H1 (cell line): Measurements from ENCODE around the gene TRIM67. TPM values are rescaled to one million over a fixed set of nuclear protein-coding genes. Genes with fewer than 3 reads are reported as not detected.

Experiments
- CTCF ChIA-PET: fragments of 300-600 bp; sonication (Branson Sonifier 250); formaldehyde crosslinking; loops from one replicate; lab custom pipeline; 2021; ENCODE audit not compliant: partially characterized antibody; lab: Charles Lee
- POLR2A ChIA-PET: fragments of 300-600 bp; sonication (Branson Sonifier 250); formaldehyde crosslinking; loops from one replicate; lab custom pipeline; 2021; ENCODE audit warnings: inconsistent platforms; ENCODE audit not compliant: partially characterized antibody; lab: Charles Lee
- DNase-seq, 2 experiments: peaks; one replicate each; pipeline versions ENCODE4 v3.0.0 to v3.0.0-alpha.2; 2010 to 2022; ENCODE audit warnings: low spot score in 2 of 2, low read depth in 1 of 2, mixed read lengths in 1 of 2
- FAIRE-seq: peaks from 2 replicates; lab custom pipeline; 2011; peaks lifted over from hg19 to GRCh38; lab: Jason Lieb, UNC
- H2AFZ ChIP-seq: 2 replicates; pipeline ENCODE4 v1.8.1; 2012; ENCODE audit warnings: low read length, inconsistent platforms
- H2AK5ac ChIP-seq: 2 replicates; pipeline ENCODE4 v1.6.1; 2013; ENCODE audit warnings: low read depth, low read length
- H2BK120ac ChIP-seq: replicated peaks from 2 replicates; pipeline ENCODE3; 2013; ENCODE audit warnings: low read depth, low read length, inconsistent platforms
- H2BK12ac ChIP-seq: 2 replicates; pipeline ENCODE4 v1.6.1; 2013; ENCODE audit warnings: low read depth, low read length
- H2BK15ac ChIP-seq: 2 replicates; pipeline ENCODE4 v1.6.1; 2013; ENCODE audit warnings: low read length
- H2BK20ac ChIP-seq: 2 replicates; pipeline ENCODE4 v1.6.1; 2013; ENCODE audit warnings: low read length
- H2BK5ac ChIP-seq: 2 replicates; pipeline ENCODE4 v1.6.1; 2013; ENCODE audit warnings: low read depth, low read length
- H3K14ac ChIP-seq: 2 replicates; pipeline ENCODE4 v1.6.1; 2013; ENCODE audit warnings: inconsistent platforms; ENCODE audit not compliant: insufficient read length
- H3K18ac ChIP-seq: 2 replicates; pipeline ENCODE4 v1.6.1; 2013; ENCODE audit warnings: low read length; ENCODE audit errors: extremely low read depth
- H3K23ac ChIP-seq: 2 replicates; pipeline ENCODE4 v1.6.1; 2013; ENCODE audit warnings: inconsistent platforms; ENCODE audit not compliant: insufficient read length
- H3K23me2 ChIP-seq: 2 replicates; pipeline ENCODE4 v1.6.1; 2013; ENCODE audit warnings: low read depth, low read length
- H3K27ac ChIP-seq: 2 replicates; pipeline ENCODE4 v1.6.1; 2011; ENCODE audit warnings: low read depth, low read length, inconsistent platforms
- H3K27me3 ChIP-seq, 4 experiments: replicated peaks in 1 of 4; 1 replicate in 1 of 4; 2 replicates in 3 of 4; pipeline versions ENCODE4 v1.6.1 to v1.8.1; 2011 to 2013; ENCODE audit warnings: low read length in 3 of 4, mild to moderate bottlenecking in 3 of 4, inconsistent platforms in 2 of 4, mixed read lengths in 2 of 4, moderate library complexity in 1 of 4; ENCODE audit not compliant: control insufficient read depth in 3 of 4, insufficient read depth in 3 of 4; ENCODE audit errors: extremely low read depth in 1 of 4
- H3K36me3 ChIP-seq, 4 experiments: 2 replicates each; pipeline versions ENCODE4 v1.6.1 to v1.8.1; 2011 to 2013; ENCODE audit warnings: mild to moderate bottlenecking in 4 of 4, low read length in 3 of 4, moderate library complexity in 2 of 4, control low read depth in 1 of 4, inconsistent platforms in 1 of 4; ENCODE audit not compliant: insufficient read depth in 4 of 4, control insufficient read depth in 2 of 4
- H3K4ac ChIP-seq: replicated peaks from 2 replicates; pipeline ENCODE3; 2013; ENCODE audit warnings: low read length, low read depth, mixed read lengths, inconsistent platforms; ENCODE audit not compliant: insufficient read length
- H3K4me1 ChIP-seq, 4 experiments: replicated peaks in 1 of 4; 1 replicate in 1 of 4; 2 replicates in 3 of 4; pipeline versions ENCODE4 v1.6.1 to v1.8.1; 2011 to 2013; ENCODE audit warnings: low read length in 3 of 4, inconsistent platforms in 2 of 4, mixed read lengths in 1 of 4; ENCODE audit not compliant: insufficient read depth in 4 of 4, control insufficient read depth in 3 of 4
- H3K4me2 ChIP-seq, 2 experiments: 2 replicates each; pipeline versions ENCODE4 v1.6.1 to v1.8.1; 2011 to 2013; ENCODE audit warnings: low read depth in 2 of 2, low read length in 2 of 2, control low read depth in 1 of 2, inconsistent platforms in 1 of 2, mild to moderate bottlenecking in 1 of 2; ENCODE audit not compliant: insufficient read depth in 1 of 2
- H3K4me3 ChIP-seq, 4 experiments: fragments of 200-600, 300-600 bp in 1 of 4; sonication (generic), shearing (Covaris generic), sonication (Bioruptor Twin) in 1 of 4; 2 replicates each; pipeline versions ENCODE4 v1.5.1 to v1.8.1; 2011 to 2016; ENCODE audit warnings: low read length in 4 of 4, low read depth in 3 of 4, control low read depth in 2 of 4, inconsistent platforms in 2 of 4, mild to moderate bottlenecking in 2 of 4, mixed read lengths in 1 of 4, moderate library complexity in 1 of 4; ENCODE audit not compliant: insufficient read depth in 2 of 4; ENCODE audit errors: extremely low read depth in 1 of 4
- H3K56ac ChIP-seq: replicated peaks from 2 replicates; pipeline ENCODE3; 2013; ENCODE audit warnings: low read depth, mild to moderate bottlenecking, mixed read lengths, low read length, inconsistent platforms; ENCODE audit not compliant: insufficient read length
- H3K79me1 ChIP-seq: 2 replicates; pipeline ENCODE4 v1.6.1; 2013; ENCODE audit warnings: low read depth, low read length, control low read depth
- H3K79me2 ChIP-seq, 2 experiments: 2 replicates each; pipeline versions ENCODE4 v1.6.1 to v1.8.1; 2012 to 2013; ENCODE audit warnings: low read length in 2 of 2, mild to moderate bottlenecking in 2 of 2, inconsistent platforms in 1 of 2; ENCODE audit not compliant: insufficient read depth in 2 of 2, control insufficient read depth in 1 of 2
- H3K9ac ChIP-seq, 4 experiments: replicated peaks in 1 of 4; 1 replicate in 1 of 4; 2 replicates in 3 of 4; pipeline versions ENCODE4 v1.6.1 to v1.8.1; 2011 to 2013; ENCODE audit warnings: low read depth in 3 of 4, low read length in 3 of 4, control low read depth in 2 of 4, mild to moderate bottlenecking in 2 of 4, moderate library complexity in 2 of 4, inconsistent platforms in 1 of 4; ENCODE audit errors: extremely low read depth in 1 of 4
- H3K9me3 ChIP-seq, 2 experiments: 2 replicates each; pipeline versions ENCODE4 v1.6.1 to v1.8.1; 2012 to 2013; ENCODE audit warnings: mild to moderate bottlenecking in 2 of 2, moderate library complexity in 2 of 2, control low read depth in 1 of 2, inconsistent platforms in 1 of 2, low read depth in 1 of 2, low read length in 1 of 2, mixed read lengths in 1 of 2; ENCODE audit not compliant: insufficient read depth in 2 of 2
- H4K20me1 ChIP-seq, 2 experiments: replicated peaks in 1 of 2; 2 replicates each; pipeline versions ENCODE3 to v1.8.1; 2011 to 2013; ENCODE audit warnings: inconsistent platforms in 2 of 2, low read length in 2 of 2, mild to moderate bottlenecking in 1 of 2; ENCODE audit not compliant: insufficient read depth in 2 of 2, control insufficient read depth in 1 of 2
- H4K5ac ChIP-seq: 2 replicates; pipeline ENCODE4 v1.6.1; 2013; ENCODE audit warnings: low read length, low read depth, mixed read lengths, inconsistent platforms; ENCODE audit not compliant: insufficient read length
- H4K8ac ChIP-seq: 2 replicates; pipeline ENCODE4 v1.8.0; 2013; ENCODE audit warnings: mild to moderate bottlenecking, moderate library complexity, low read length, inconsistent platforms; ENCODE audit not compliant: insufficient read depth; ENCODE audit errors: extremely low read depth
- H4K91ac ChIP-seq: replicated peaks from 2 replicates; pipeline ENCODE3; 2013; ENCODE audit warnings: low read length, mixed read lengths, inconsistent platforms; ENCODE audit not compliant: insufficient read length
- CREB1 ChIP-seq: IDR thresholded peaks from 2 replicates; pipeline ENCODE4 v1.6.1; 2012; ENCODE audit warnings: inconsistent platforms
- JUN ChIP-seq: IDR thresholded peaks from 2 replicates; pipeline ENCODE4 v1.6.1; 2011; ENCODE audit warnings: low read depth, mild to moderate bottlenecking, improper control_type of control experiment, low read length
- NANOG ChIP-seq: IDR thresholded peaks from 2 replicates; pipeline ENCODE4 v1.6.1; 2011; ENCODE audit warnings: low read length, low read depth, mild to moderate bottlenecking, inconsistent platforms; ENCODE audit not compliant: insufficient read depth, poor library complexity, severe bottlenecking
- POLR2AphosphoS5 ChIP-seq: IDR thresholded peaks from 2 replicates; pipeline ENCODE4 v1.6.1; 2011; ENCODE audit warnings: low read depth, low read length
- POU5F1 ChIP-seq: IDR thresholded peaks from 2 replicates; pipeline ENCODE4 v1.6.1; 2011; ENCODE audit warnings: low read depth, mild to moderate bottlenecking, low read length, moderate library complexity
- RBBP5 ChIP-seq: IDR thresholded peaks from 2 replicates; pipeline ENCODE4 v1.7.1; 2012; ENCODE audit warnings: low read depth, mild to moderate bottlenecking, inconsistent platforms, low read length, moderate library complexity, borderline replicate concordance
- TAF7 ChIP-seq: optimal IDR thresholded peaks from 2 replicates; pipeline ENCODE3; 2011; ENCODE audit warnings: low read depth, mild to moderate bottlenecking, inconsistent platforms, low read length, moderate library complexity, borderline replicate concordance
- WGBS, 2 experiments: shearing (Covaris generic) in 1 of 2; methylation state at CpG; one replicate each; pipeline versions ENCODE4 v1.1.6 to v1.1.7; 2013 to 2015; ENCODE audit warnings: low lambda C conversion rate in 2 of 2, mixed read lengths in 2 of 2, inconsistent platforms in 1 of 2, low coverage in 1 of 2, missing lambda C conversion rate in 1 of 2; ENCODE audit not compliant: insufficient replicate concordance in 2 of 2, insufficient coverage in 1 of 2, insufficient read length in 1 of 2; ENCODE audit errors: extremely low coverage in 1 of 2, missing lambda C conversion rate in 1 of 2; 5-methylcytosine and 5-hydroxymethylcytosine counted together
- polyA plus RNA-seq, 7 experiments: library from polyadenylated mRNA; depleted of rRNA in 3 of 7; stranded (reverse) in 5 of 7; unstranded in 2 of 7; fragments of >200 nt in 5 of 7; fragments of 200-250 nt in 2 of 7; gene quantifications; 1 replicate in 5 of 7; 2 replicates in 1 of 7; 4 replicates in 1 of 7; pipeline versions ENCODE4 v1.2.1 to v1.2.3, GENCODE V29; 2011 to 2013; ENCODE audit warnings: missing spikeins in 2 of 7, mixed read lengths in 2 of 7
- total RNA-seq: library from RNA; stranded (reverse); fragmentation: NEBNext Ultra II Directional; extraction: Animal tissue kit (Norgen Biotek cat#: 25700); gene quantifications from 2 replicates; pipeline ENCODE4 v1.2.1, GENCODE V29; 2021
- TF ChIP-seq, protein P1 (sequence below): IDR thresholded peaks from 2 replicates; pipeline ENCODE4 v1.6.1; 2012; ENCODE audit warnings: inconsistent platforms
- TF ChIP-seq, protein P2 (sequence below): IDR thresholded peaks from 2 replicates; pipeline ENCODE4 v1.6.1; 2012; ENCODE audit warnings: low read length, inconsistent platforms

Gene TRIM67
- total and polyA plus RNA-seq, 2 of the 8 experiments (the other 6 are each of a cell fraction or from before 2014, with no cell fraction given), result under 0.01 TPM; not detected in 1

DNA sequence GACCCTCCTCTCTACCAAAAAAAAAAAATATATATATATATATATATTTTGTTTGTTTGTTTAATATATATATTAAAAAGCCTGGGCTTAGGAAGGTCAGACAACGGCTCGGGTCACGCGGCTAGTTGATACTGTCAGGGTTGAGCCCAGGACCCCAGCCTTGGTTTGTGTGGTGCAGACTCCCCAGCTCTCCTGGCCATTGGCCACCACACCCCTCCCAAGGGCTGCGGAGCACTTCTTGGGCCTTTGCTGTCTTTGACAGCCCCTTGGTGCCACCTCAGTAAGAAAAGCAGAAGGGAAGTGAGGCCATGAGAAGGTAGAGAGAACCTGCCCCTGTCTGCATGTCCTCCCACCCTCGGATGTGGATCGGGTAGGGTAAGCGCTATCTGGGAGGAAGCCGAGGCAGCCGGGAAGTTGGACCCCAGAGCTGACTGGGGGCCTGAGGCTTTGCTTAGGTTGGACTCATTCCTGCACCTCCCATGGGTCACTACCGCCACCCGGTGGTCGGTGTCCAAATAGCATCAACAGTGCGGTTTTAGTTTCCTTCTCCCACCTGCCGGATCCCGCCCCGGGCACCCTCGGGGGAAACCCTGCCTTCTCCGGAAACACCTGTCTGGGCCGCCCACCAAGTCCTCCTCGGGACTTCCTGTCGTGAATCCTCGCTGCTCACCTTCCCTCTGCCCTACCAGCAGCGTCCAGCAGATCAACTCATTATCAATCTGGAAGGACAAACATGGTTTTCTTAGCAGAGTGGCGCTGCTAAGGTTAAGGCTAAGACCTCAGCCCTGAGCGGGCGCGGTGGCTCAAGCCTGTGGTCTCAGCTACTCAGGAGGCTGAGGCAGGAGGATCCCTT lies 49.4 kb downstream of the TRIM67 start:
- H2BK20ac ChIP-seq, result no peak overlapping the region
- DNase-seq, result peak; percentile 81 to 99
- no peaks in the 10 kb centered on the region for H3K36me3 ChIP-seq
- H3K79me1 ChIP-seq, result no peaks in the 10 kb centered on the region
- no peak overlapping the region for H3K56ac ChIP-seq
- no peak overlapping the region for H4K5ac ChIP-seq
- peak overlapping the region; percentile 43; the same call in 1 of the 2 replicates for H2AFZ ChIP-seq
- peak overlapping the region in 1 of 2 experiments; percentile 63; a peak in 3 of 4 replicates for H3K4me2 ChIP-seq
- H3K18ac ChIP-seq, result no peak overlapping the region
- no peak overlapping the region for H3K4ac ChIP-seq
- H3K9ac ChIP-seq, result no peak overlapping the region
- H3K14ac ChIP-seq, result no peak overlapping the region
- H2BK12ac ChIP-seq, result no peak overlapping the region
- H3K4me1 ChIP-seq, result peaks cover 0 to 4% (median 0%) of the 10 kb centered on the region in 4 experiments; a peak in 5 of 7 replicates
- 27% methylated on average over 28 of the region's 28 CpGs; no CpG with 5 or more reads in 1 of the 2 experiments for WGBS, 2 experiments
- no peak overlapping the region for H3K23ac ChIP-seq
- H2BK5ac ChIP-seq, result no peak overlapping the region
- H3K4me3 ChIP-seq, result peak overlapping the region in 1 of 4 experiments; percentile 42; a peak in 1 of 8 replicates
- FAIRE-seq, result peak; percentile 63
- no peak overlapping the region for H2BK15ac ChIP-seq
- peaks cover 0 to 11% of the 10 kb centered on the region in 2 experiments for H4K20me1 ChIP-seq
- no peak overlapping the region for H2BK120ac ChIP-seq
- no peaks in the 10 kb centered on the region for H3K9me3 ChIP-seq
- H3K27me3 ChIP-seq, result peaks cover 31 to 44% (median 39%) of the 10 kb centered on the region in 4 experiments
- no peak overlapping the region for H4K8ac ChIP-seq
- POLR2A ChIA-PET, result interaction anchor here (0.7 kb wide), 1 partner anchor 279 kb away, joined by 3 read pairs; no protein-coding TSS in a partner anchor
- no peak overlapping the region for H3K27ac ChIP-seq
- H3K23me2 ChIP-seq, result no peaks in the 10 kb centered on the region
- CTCF ChIA-PET, result interaction anchor here (0.7 to 4.0 kb wide), 36 partner anchors 9 to 430 kb away, joined by 3 to 24 read pairs (median 4); partner anchors contain the start of gene ARV1
- no peak overlapping the region for H2AK5ac ChIP-seq
- no peaks in the 10 kb centered on the region for H3K79me2 ChIP-seq
- no peak overlapping the region for H4K91ac ChIP-seq
- TF ChIP-seq RBBP5, result no peak
- TF ChIP-seq, protein P1, sequence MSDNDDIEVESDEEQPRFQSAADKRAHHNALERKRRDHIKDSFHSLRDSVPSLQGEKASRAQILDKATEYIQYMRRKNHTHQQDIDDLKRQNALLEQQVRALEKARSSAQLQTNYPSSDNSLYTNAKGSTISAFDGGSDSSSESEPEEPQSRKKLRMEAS, result peak; percentile 26; the same call in 1 of the 2 replicates
- TF ChIP-seq JUN, result no peak
- TF ChIP-seq POU5F1, result no peak
- no peak for TF ChIP-seq CREB1
- TF ChIP-seq NANOG, result no peak
- TF ChIP-seq, protein P2, sequence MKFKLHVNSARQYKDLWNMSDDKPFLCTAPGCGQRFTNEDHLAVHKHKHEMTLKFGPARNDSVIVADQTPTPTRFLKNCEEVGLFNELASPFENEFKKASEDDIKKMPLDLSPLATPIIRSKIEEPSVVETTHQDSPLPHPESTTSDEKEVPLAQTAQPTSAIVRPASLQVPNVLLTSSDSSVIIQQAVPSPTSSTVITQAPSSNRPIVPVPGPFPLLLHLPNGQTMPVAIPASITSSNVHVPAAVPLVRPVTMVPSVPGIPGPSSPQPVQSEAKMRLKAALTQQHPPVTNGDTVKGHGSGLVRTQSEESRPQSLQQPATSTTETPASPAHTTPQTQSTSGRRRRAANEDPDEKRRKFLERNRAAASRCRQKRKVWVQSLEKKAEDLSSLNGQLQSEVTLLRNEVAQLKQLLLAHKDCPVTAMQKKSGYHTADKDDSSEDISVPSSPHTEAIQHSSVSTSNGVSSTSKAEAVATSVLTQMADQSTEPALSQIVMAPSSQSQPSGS, result no peak
- no peak for TF ChIP-seq TAF7
- TF ChIP-seq POLR2AphosphoS5, result no peak
